Right lobe of liver (tissue), 6 donors: ENCODE measurements around the gene PKD2. TPM values are rescaled to one million over a fixed set of nuclear protein-coding genes. Genes with fewer than 3 reads are reported as not detected.

ENCODE experiments used
- ATAC-seq, 4 donors: fragments of 200-7000 bp; cut with Tn5 transposase; one replicate each; pipeline ENCODE4 v1.9.1; 2020; ENCODE audit warnings: mild to moderate bottlenecking in 4 of 4, moderate library complexity in 4 of 4
- DNase-seq, 3 donors: peaks; one replicate each; pipeline ENCODE4 v3.0.0-alpha.2; 2020
- H3K27ac ChIP-seq, 3 donors: fragments of 200-600 bp; one replicate each; pipeline ENCODE4 v1.8.0; 2022
- H3K27me3 ChIP-seq, 2 donors: fragments of 200-600 bp; one replicate each; pipeline ENCODE4 v1.8.0; 2022
- H3K36me3 ChIP-seq, 4 donors: fragments of 200-600 bp; sonication (generic) in 1 of 4; one replicate each; pipeline versions ENCODE4 v1.5.1 to v1.8.0; 2017 to 2022; ENCODE audit warnings: control low read depth in 1 of 4
- H3K4me1 ChIP-seq, 4 donors: fragments of 200-600 bp; sonication (generic) in 1 of 4; one replicate each; pipeline versions ENCODE4 v1.5.1 to v1.8.0; 2017 to 2022; ENCODE audit warnings: control low read depth in 1 of 4
- H3K4me3 ChIP-seq, 3 donors: fragments of 200-600 bp; one replicate each; pipeline ENCODE4 v1.8.0; 2022
- H3K9me3 ChIP-seq, 4 donors: fragments of 200-600 bp; sonication (generic) in 1 of 4; one replicate each; pipeline versions ENCODE4 v1.5.1 to v1.8.0; 2017 to 2022; ENCODE audit warnings: control low read depth in 1 of 4
- CTCF ChIP-seq, 4 donors: fragments of 200-600 bp in 3 of 4; fragments of 450-650 bp in 1 of 4; IDR thresholded peaks; one replicate each; pipeline versions ENCODE4 v1.5.1 to v1.8.0; 2016 to 2022; ENCODE audit warnings: antibody characterized with exemption in 4 of 4, mild to moderate bottlenecking in 2 of 4
- POLR2A ChIP-seq: fragments of 450-650 bp; IDR thresholded peaks from one replicate; pipeline ENCODE4 v1.6.1; 2017; ENCODE audit warnings: antibody characterized with exemption, mild to moderate bottlenecking
- WGBS: methylation state at CpG from one replicate; pipeline ENCODE4 v1.1.6; 2018; ENCODE audit warnings: low coverage, low lambda C conversion rate; ENCODE audit not compliant: insufficient coverage; ENCODE audit errors: missing lambda C conversion rate; 5-methylcytosine and 5-hydroxymethylcytosine counted together
- intact Hi-C, 2 donors: fragments of 100-400 bp; cut with DNase I; formaldehyde crosslinking; loops; one replicate each; pipeline versions ENCODE4 v1.11.2 to v1.14.1; 2022
- total RNA-seq, 6 experiments: library from RNA; depleted of rRNA in 2 of 6; stranded (reverse); fragments of >200 nt in 2 of 6; fragmentation: NEBNext Ultra II Directional in 3 of 6; extraction: Animal tissue kit (Norgen Biotek cat#: 25700) in 3 of 6; gene quantifications; one replicate each; pipeline versions ENCODE4 v1.1.0 to v1.2.4, GENCODE V29; 2016 to 2023
- donor health status: DM: no; HTN: yes; CAD: no.
- donor health status: DM: no; HTN: no; CAD: no.
- donor health status: DM: no; HTN: no; CAD: no.
- donor health status: DM: no; HTN: yes; CAD: no.
- donor health status: DM: no; HTN: yes; CAD: no.

Gene PKD2
- total RNA-seq, 6 experiments from 2014 or later: 5.5 to 9.0 (median 6.7) TPM

GRCh38 chr4:88080626-88081025 is 73.2 kb downstream of the PKD2 start:
- intact Hi-C loops: no loop called here
- H3K4me3 ChIP-seq: no peak overlapping the region
- H3K36me3 ChIP-seq: no peaks in the 10 kb centered on the region
- peaks cover 0 to 45% (median 14%) of the 10 kb centered on the region in 4 donors for H3K4me1 ChIP-seq
- H3K27me3 ChIP-seq: no peaks in the 10 kb centered on the region
- H3K9me3 ChIP-seq: no peaks in the 10 kb centered on the region
- 27% methylated on average over 1 of the region's 1 CpG for WGBS
- peak; percentile 43 to 87 (median 64) for ATAC-seq
- TF ChIP-seq POLR2A (no peak), CTCF (IDR thresholded peaks at IDR 0.05) (no peak)
- DNase-seq: no peak
- H3K27ac ChIP-seq: peak overlapping the region in 1 of 3 donors; percentile 1

- H3K4me1 ChIP-seq: peaks cover 0 to 9% (median 2%) of the 10 kb centered on the region in 4 donors
- TF ChIP-seq CTCF (IDR thresholded peaks at IDR 0.05) (no peak), POLR2A (no peak)
- DNase-seq (no peak), ATAC-seq (no peak)
- H3K36me3 ChIP-seq: no peaks in the 10 kb centered on the region
- no CpG with 5 or more reads among the region's 1 CpG for WGBS
- no peak overlapping the region for H3K27ac ChIP-seq
- H3K27me3 ChIP-seq: no peaks in the 10 kb centered on the region
- H3K4me3 ChIP-seq: no peak overlapping the region
- H3K9me3 ChIP-seq: no peaks in the 10 kb centered on the region
- intact Hi-C loops: no loop called here
Measured at GRCh38 chr4:88087004-88087403, 79.6 kb downstream of the PKD2 start.

GRCh38 chr4:88090898-88091297 is 83.5 kb downstream of the PKD2 start:
- no peaks in the 10 kb centered on the region for H3K27me3 ChIP-seq

GRCh38 chr4:88091378-88091777 is 83.9 kb downstream of the PKD2 start:
- Histone ChIP-seq H3K4me1 (peaks cover 0 to 17% (median 0%) of the 10 kb centered on the region in 4 donors), H3K36me3 (no peaks in the 10 kb centered on the region), H3K27ac (no peak overlapping the region), H3K27me3 (no peaks in the 10 kb centered on the region), H3K4me3 (no peak overlapping the region), H3K9me3 (no peaks in the 10 kb centered on the region)
- WGBS: 67% methylated on average over 2 of the region's 3 CpGs
- TF ChIP-seq CTCF (IDR thresholded peaks at IDR 0.05): no peak
- intact Hi-C loops: no loop called here
- DNase-seq (no peak), ATAC-seq (peak in 2 of 4 donors; percentile 44 to 49)

More at GRCh38 chr4:88090898-88091297, 83.5 kb downstream of the PKD2 start:
- ATAC-seq: peak in 3 of 4 donors; percentile 22 to 39 (median 31)
- H3K4me3 ChIP-seq: no peak overlapping the region
- no peaks in the 10 kb centered on the region for H3K9me3 ChIP-seq
- TF ChIP-seq POLR2A: no peak
- no peak for TF ChIP-seq CTCF (IDR thresholded peaks at IDR 0.05)
- H3K36me3 ChIP-seq: no peaks in the 10 kb centered on the region
- DNase-seq: no peak
- intact Hi-C loops: no loop called here
- H3K4me1 ChIP-seq: peaks cover 0 to 17% (median 0%) of the 10 kb centered on the region in 4 donors
- H3K27ac ChIP-seq: no peak overlapping the region

- 32% methylated on average over 5 of the region's 5 CpGs for WGBS
Measured at GRCh38 chr4:88093874-88094273, 86.4 kb downstream of the PKD2 start.

More at GRCh38 chr4:88093874-88094273, 86.4 kb downstream of the PKD2 start:
- no peak overlapping the region for H3K4me3 ChIP-seq
- H3K9me3 ChIP-seq: no peaks in the 10 kb centered on the region
- no peaks in the 10 kb centered on the region for H3K36me3 ChIP-seq
- TF ChIP-seq POLR2A: no peak
- no peak for TF ChIP-seq CTCF (IDR thresholded peaks at IDR 0.05)
- H3K4me1 ChIP-seq: peaks cover 0 to 17% (median 0%) of the 10 kb centered on the region in 4 donors
- H3K27me3 ChIP-seq: no peaks in the 10 kb centered on the region
- peak; percentile 81 to 94 (median 90) for ATAC-seq
- intact Hi-C loops: no loop called here
- peak in 1 of 3 donors; percentile 58 for DNase-seq
- peak overlapping the region in 2 of 3 donors; percentile 29 to 47 for H3K27ac ChIP-seq
